ENCODE measurements around the gene PAPPA. TPM values are rescaled to one million over a fixed set of nuclear protein-coding genes. Genes with fewer than 3 reads are reported as not detected.

Gene PAPPA
- total RNA-seq, 1 experiment from 2014 or later = 0.17 TPM

- H2BK120ac ChIP-seq (ENCODE audit: low read depth, low read length, poor library complexity, severe bottlenecking) = no peak overlapping the region
- no peak overlapping the region for H3K18ac ChIP-seq (ENCODE audit: insufficient read length, low read depth, low read length)
- no peak overlapping the region for H3K23ac ChIP-seq (ENCODE audit: insufficient read length, low read depth, low read length)
- no peak overlapping the region for H4K8ac ChIP-seq (replicated peaks; ENCODE audit: insufficient read length, low read depth, low read length)
- H3K9ac ChIP-seq (ENCODE audit: extremely low read depth, insufficient read length, low read length) = no peak overlapping the region
- no peak overlapping the region for H2BK20ac ChIP-seq (ENCODE audit: low read depth, low read length, poor library complexity, severe bottlenecking)
- no peaks in the 10 kb centered on the region for H3K9me3 ChIP-seq (ENCODE audit: control insufficient read depth, low read depth, low read length)
- no peak overlapping the region for H3K27ac ChIP-seq (ENCODE audit: insufficient read length, low read depth, low read length)
- TF ChIP-seq CTCF (conservative IDR thresholded peaks at IDR 0.05) = no peak
- H3K4ac ChIP-seq (ENCODE audit: low read depth, low read length) = no peak overlapping the region
- Mint-ChIP-seq H3K4me1 (peaks cover 0 to 10% of the 10 kb centered on the region in 2 experiments; a peak in 1 of 4 replicates), H3K36me3 (ENCODE audit: insufficient read depth in 1 of 3, low read depth in 3 of 3) (no peaks in the 10 kb centered on the region), H3K9me3 (no peaks in the 10 kb centered on the region), H3K4me3 (no peak overlapping the region), H3K27me3 (ENCODE audit: low read depth) (no peaks in the 10 kb centered on the region), H3K27ac (no peak overlapping the region)
- no peak overlapping the region for H2BK15ac ChIP-seq (ENCODE audit: low read depth, low read length)
- H3K4me2 ChIP-seq (ENCODE audit: insufficient read depth, insufficient read length, low read length) = no peak overlapping the region
- no peak overlapping the region for H2AFZ ChIP-seq (ENCODE audit: low read length)
- no peak overlapping the region for H2BK12ac ChIP-seq (ENCODE audit: insufficient read length, low read depth, low read length)
- H3K23me2 ChIP-seq (ENCODE audit: insufficient read length, low read depth, low read length, poor library complexity, severe bottlenecking) = no peaks in the 10 kb centered on the region
- no peak overlapping the region for H2AK5ac ChIP-seq (ENCODE audit: insufficient read length, low read length)
- H2BK5ac ChIP-seq (ENCODE audit: insufficient read length, low read length) = no peak overlapping the region
- H3T11ph ChIP-seq (ENCODE audit: low read length) = no peak overlapping the region
- no peaks in the 10 kb centered on the region for H4K20me1 ChIP-seq (ENCODE audit: control insufficient read depth, insufficient read depth, insufficient read length)
- H3K14ac ChIP-seq (ENCODE audit: insufficient read depth, low read length) = no peak overlapping the region
- H3K56ac ChIP-seq (ENCODE audit: insufficient read length, low read depth, low read length) = no peak overlapping the region
- H4K91ac ChIP-seq (ENCODE audit: insufficient read length, low read depth, low read length) = no peak overlapping the region
- H3K79me1 ChIP-seq (ENCODE audit: insufficient read depth, low read depth, low read length, poor library complexity, severe bottlenecking) = no peaks in the 10 kb centered on the region
- no peak overlapping the region for H4K5ac ChIP-seq (ENCODE audit: insufficient read length, low read depth, low read length)
- no peak for DNase-seq
- H3K79me2 ChIP-seq (ENCODE audit: insufficient read depth, low read length) = no peaks in the 10 kb centered on the region
- H3K4me1 ChIP-seq (ENCODE audit: insufficient read depth, low read length) = no peaks in the 10 kb centered on the region
- WGBS (ENCODE audit: extremely low coverage, insufficient read length, low lambda C conversion rate) = no CpG with 5 or more reads among the region's 8 CpGs
- no peaks in the 10 kb centered on the region for H3K27me3 ChIP-seq (ENCODE audit: insufficient read depth, low read length)
These were observed 223.7 kb downstream of the PAPPA start for GRCh38 chr9:116377179-116377798.

Data from H9 (cell line).